SK-N-MC (cell line): ENCODE measurements around the gene OSMR.

ENCODE experiments used
- DNase-seq: peaks from one replicate; pipeline ENCODE4 v3.0.0-alpha.2; 2011; ENCODE audit warnings: low read depth, low spot score
- H3K27ac ChIP-seq: fragments of 200-600 bp; sonication (generic); 2 replicates; pipeline ENCODE4 v1.5.1; 2016; ENCODE audit warnings: mixed run types
- H3K36me3 ChIP-seq: fragments of 200-600 bp; sonication (generic); 2 replicates; pipeline ENCODE4 v1.6.1; 2017; ENCODE audit warnings: antibody characterized with exemption, low read length, mixed read lengths; ENCODE audit not compliant: insufficient read depth
- H3K4me3 ChIP-seq: fragments of 200-600 bp; sonication (generic); 2 replicates; pipeline ENCODE4 v1.5.1; 2016
- H3K9ac ChIP-seq: fragments of 200-600 bp; sonication (generic); 2 replicates; pipeline ENCODE4 v1.8.0; 2017; ENCODE audit warnings: mixed run types, mixed read lengths; ENCODE audit not compliant: insufficient read length
- H3K9me3 ChIP-seq: fragments of 200-600 bp; sonication (generic); 2 replicates; pipeline ENCODE4 v1.6.1; 2017; ENCODE audit warnings: low read depth, mild to moderate bottlenecking, antibody characterized with exemption, low read length, moderate library complexity, mixed read lengths
- EZH2 ChIP-seq: fragments of 200-600 bp; sonication (generic); IDR thresholded peaks from one replicate; pipeline ENCODE4 v1.6.1; 2017; ENCODE audit warnings: antibody characterized with exemption
- FOXP2 ChIP-seq: optimal IDR thresholded peaks from 2 replicates; pipeline ENCODE3; 2011; ENCODE audit warnings: mild to moderate bottlenecking, moderate library complexity; ENCODE audit not compliant: insufficient read depth; ENCODE audit errors: extremely low read length, control extremely low read depth
- POLR2AphosphoS5 ChIP-seq: IDR thresholded peaks from 2 replicates; pipeline ENCODE4 v1.6.1; 2012; ENCODE audit warnings: mild to moderate bottlenecking, low read depth, low read length, borderline replicate concordance

The OSMR gene

GRCh38 chr5:38807570-38808483, 38.0 kb upstream of the OSMR start:
- peak; percentile 87 for DNase-seq
- Histone ChIP-seq H3K9ac (peak overlapping the region; percentile 58), H3K4me3 (peak overlapping the region; percentile 58), H3K36me3 (no peaks in the 10 kb centered on the region), H3K27ac (peak overlapping the region; percentile 91), H3K9me3 (no peaks in the 10 kb centered on the region)
- TF ChIP-seq POLR2AphosphoS5: peak; percentile 46; the same call in 1 of the 2 replicates
- TF ChIP-seq EZH2: no peak
- no peak for TF ChIP-seq FOXP2

GRCh38 chr5:38808666-38809343, 37.0 kb upstream of the OSMR start:
- H3K27ac ChIP-seq: peak overlapping the region; percentile 91
- H3K9ac ChIP-seq: peak overlapping the region; percentile 58
- H3K4me3 ChIP-seq: no peak overlapping the region
- no peak for DNase-seq
- no peaks in the 10 kb centered on the region for H3K9me3 ChIP-seq
- H3K36me3 ChIP-seq: no peaks in the 10 kb centered on the region
- TF ChIP-seq POLR2AphosphoS5 (no peak), EZH2 (no peak), FOXP2 (no peak)

GRCh38 chr5:38809388-38810359, 36.1 kb upstream of the OSMR start:
- H3K9ac ChIP-seq: peak overlapping the region; percentile 58
- peak overlapping the region; percentile 91 for H3K27ac ChIP-seq
- DNase-seq: peak; percentile 94
- H3K4me3 ChIP-seq: peak overlapping the region; percentile 35
- no peaks in the 10 kb centered on the region for H3K9me3 ChIP-seq
- H3K36me3 ChIP-seq: no peaks in the 10 kb centered on the region
- TF ChIP-seq POLR2AphosphoS5 (no peak), FOXP2 (peak; percentile 58), EZH2 (no peak)

- no peak for DNase-seq
- peaks cover 1% of the 10 kb centered on the region; the same call in 1 of the 2 replicates for H3K9me3 ChIP-seq
- TF ChIP-seq POLR2AphosphoS5: no peak
- no peak for TF ChIP-seq EZH2
- TF ChIP-seq FOXP2: no peak
- H3K9ac ChIP-seq: no peak overlapping the region
- no peaks in the 10 kb centered on the region; the same call in 1 of the 2 replicates for H3K36me3 ChIP-seq
- no peak overlapping the region for H3K4me3 ChIP-seq
- peak overlapping the region; percentile 33; the same call in 1 of the 2 replicates for H3K27ac ChIP-seq
Measured at GRCh38 chr5:38814879-38815278, 30.9 kb upstream of the OSMR start.

- TF ChIP-seq POLR2AphosphoS5: no peak
- TF ChIP-seq EZH2: no peak
- no peak for TF ChIP-seq FOXP2
- no peak for DNase-seq
- no peak overlapping the region for H3K9ac ChIP-seq
- no peak overlapping the region for H3K4me3 ChIP-seq
- no peaks in the 10 kb centered on the region; the same call in 1 of the 2 replicates for H3K36me3 ChIP-seq
- peak overlapping the region; percentile 16; the same call in 1 of the 2 replicates for H3K27ac ChIP-seq
- peaks cover 3% of the 10 kb centered on the region; the same call in 1 of the 2 replicates for H3K9me3 ChIP-seq
Measured at GRCh38 chr5:38816083-38817030, 29.5 kb upstream of the OSMR start.

- peaks cover 3% of the 10 kb centered on the region; the same call in 1 of the 2 replicates for H3K9me3 ChIP-seq
- peaks cover 9% of the 10 kb centered on the region for H3K36me3 ChIP-seq
- DNase-seq: no peak
- no peak overlapping the region for H3K9ac ChIP-seq
- no peak overlapping the region for H3K27ac ChIP-seq
- no peak overlapping the region for H3K4me3 ChIP-seq
- TF ChIP-seq EZH2: no peak
- TF ChIP-seq FOXP2: no peak
- TF ChIP-seq POLR2AphosphoS5: no peak
Measured at GRCh38 chr5:38821679-38822078, 24.1 kb upstream of the OSMR start.

- Histone ChIP-seq H3K4me3 (no peak overlapping the region), H3K36me3 (peaks cover 13% of the 10 kb centered on the region), H3K9ac (no peak overlapping the region), H3K27ac (no peak overlapping the region), H3K9me3 (peaks cover 3% of the 10 kb centered on the region; the same call in 1 of the 2 replicates)
- no peak for TF ChIP-seq FOXP2
- TF ChIP-seq POLR2AphosphoS5: no peak
- TF ChIP-seq EZH2: no peak
- DNase-seq: no peak
Measured at GRCh38 chr5:38823503-38823902, 22.3 kb upstream of the OSMR start.
